ENCODE results near the gene SLC38A6.
"Not testable (repeated sequence)": the region's sequence is repeated elsewhere in the genome, so short reads cannot be mapped to it uniquely, and the experiment has no call there.

SLC38A6 gene

DNA sequence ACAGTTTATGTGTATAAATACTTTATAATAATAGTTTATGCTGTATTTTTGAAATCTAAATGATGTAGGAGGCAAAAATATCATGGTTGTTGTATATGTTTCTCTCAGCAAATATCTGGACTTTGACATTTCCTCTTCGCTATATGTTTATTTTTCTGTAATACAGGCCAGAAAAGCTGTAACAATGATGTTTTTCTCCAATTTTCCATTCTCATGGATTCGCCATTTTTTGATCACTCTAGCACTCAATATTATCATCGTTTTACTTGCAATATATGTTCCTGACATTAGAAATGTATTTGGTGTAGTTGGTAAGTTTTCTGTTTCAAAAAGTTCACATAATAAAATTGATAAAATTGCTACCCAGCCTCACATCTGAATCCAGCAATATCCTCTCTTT lies 70.6 kb downstream of the SLC38A6 start:
- no peak for DNase-seq (ENCODE audit: low read depth)

- DNase-seq (ENCODE audit: low read depth), result no peak
These were observed 82.4 kb downstream of the SLC38A6 start for GRCh38 chr14:61063461-61063860.

- DNase-seq (ENCODE audit: low read depth), result no peak
These were observed 83.2 kb downstream of the SLC38A6 start for GRCh38 chr14:61064210-61064609.

DNA sequence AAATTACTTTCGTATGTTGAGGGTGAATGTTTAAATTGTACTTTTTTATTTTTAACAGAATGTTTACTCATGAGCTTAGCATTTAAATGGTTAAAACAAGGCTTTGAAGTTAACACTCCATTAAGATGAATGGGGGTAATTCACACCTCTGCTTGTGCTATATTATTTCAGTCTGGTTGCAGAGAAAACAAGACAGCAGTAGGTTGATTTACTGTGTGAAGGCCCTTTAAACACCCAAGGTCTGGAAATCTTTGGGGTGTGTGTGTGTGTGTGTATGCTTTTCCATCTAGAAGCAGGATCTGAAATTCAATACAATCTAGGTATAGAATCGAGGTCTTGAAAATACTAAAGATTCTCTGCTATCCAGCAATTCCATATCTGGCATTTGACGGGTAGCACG lies 83.8 kb downstream of the SLC38A6 start:
- DNase-seq (ENCODE audit: low read depth), result no peak

GRCh38 chr14:61065656-61066055 lies 84.6 kb downstream of the SLC38A6 start:
- no peak for DNase-seq (ENCODE audit: low read depth)

GRCh38 chr14:61072442-61072841 lies 91.4 kb downstream of the SLC38A6 start:
- DNase-seq (ENCODE audit: low read depth), result not testable (repeated sequence)

DNA sequence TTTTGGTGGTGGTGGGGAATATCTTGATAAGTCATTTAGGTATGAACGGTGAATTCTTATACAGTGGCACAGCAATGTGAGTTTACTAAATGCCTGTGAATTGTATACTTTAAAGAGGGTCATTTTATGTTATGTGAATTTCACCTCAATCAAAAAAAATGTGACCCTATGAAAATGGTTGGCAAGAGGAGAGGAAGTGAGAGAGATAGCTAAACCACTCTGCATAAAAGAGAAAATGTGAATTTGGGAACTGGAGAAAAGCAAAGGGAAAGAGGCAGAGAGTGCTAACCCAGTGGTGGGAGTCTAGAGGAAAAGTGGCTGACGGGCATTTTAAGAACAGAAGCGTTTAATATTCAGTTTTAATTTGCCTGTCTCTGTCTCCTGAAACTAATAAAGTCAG lies 93.8 kb downstream of the SLC38A6 start:
- no peak for DNase-seq (ENCODE audit: low read depth)

GRCh38 chr14:61076556-61076955 lies 95.5 kb downstream of the SLC38A6 start:
- DNase-seq (ENCODE audit: low read depth), result no peak

- no peak for DNase-seq (ENCODE audit: low read depth)
These were observed 96.4 kb downstream of the SLC38A6 start for GRCh38 chr14:61077437-61077836.

GRCh38 chr14:61077951-61078720 lies 97.1 kb downstream of the SLC38A6 start:
- DNase-seq (ENCODE audit: low read depth), result no peak

- DNase-seq (ENCODE audit: low read depth), result no peak
These were observed 99.6 kb downstream of the SLC38A6 start for GRCh38 chr14:61080591-61081010.

GRCh38 chr14:61088081-61088480 lies 107.0 kb downstream of the SLC38A6 start:
- DNase-seq (ENCODE audit: low read depth), result no peak

GRCh38 chr14:61089126-61089750 lies 108.2 kb downstream of the SLC38A6 start:
- no peak for DNase-seq (ENCODE audit: low read depth)

GRCh38 chr14:61090432-61091216 lies 109.6 kb downstream of the SLC38A6 start:
- DNase-seq (ENCODE audit: low read depth), result no peak

DNA sequence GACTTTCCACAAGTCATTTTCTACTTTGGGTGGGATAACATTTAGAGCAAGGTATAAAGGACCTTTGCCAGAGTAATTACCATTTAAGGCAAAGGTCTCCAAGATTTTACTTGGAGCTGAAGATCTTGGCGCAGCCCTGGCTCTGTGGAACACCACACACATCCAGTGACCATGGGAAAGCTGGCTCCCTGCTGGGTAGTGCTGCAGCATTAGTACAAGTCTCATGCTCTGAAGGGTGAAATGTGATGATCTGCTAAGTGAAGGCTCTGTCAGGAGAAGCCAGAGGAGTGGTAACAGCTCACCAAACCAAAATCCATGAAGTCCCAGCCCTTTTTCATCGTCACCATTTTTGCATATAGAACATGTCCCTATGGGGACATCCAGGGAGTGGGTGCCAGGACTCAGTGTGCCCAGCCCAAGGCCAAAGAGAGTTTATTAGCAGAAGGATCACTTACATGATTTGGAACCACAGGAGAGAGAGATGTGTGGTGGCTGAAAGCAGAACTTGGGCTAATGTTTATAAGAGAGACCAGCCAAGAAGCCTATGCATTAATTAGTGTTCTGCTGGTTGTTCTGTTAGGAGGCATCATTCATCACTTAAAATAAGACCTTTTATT lies 110.7 kb downstream of the SLC38A6 start:
- no peak for DNase-seq (ENCODE audit: low read depth)

DNA sequence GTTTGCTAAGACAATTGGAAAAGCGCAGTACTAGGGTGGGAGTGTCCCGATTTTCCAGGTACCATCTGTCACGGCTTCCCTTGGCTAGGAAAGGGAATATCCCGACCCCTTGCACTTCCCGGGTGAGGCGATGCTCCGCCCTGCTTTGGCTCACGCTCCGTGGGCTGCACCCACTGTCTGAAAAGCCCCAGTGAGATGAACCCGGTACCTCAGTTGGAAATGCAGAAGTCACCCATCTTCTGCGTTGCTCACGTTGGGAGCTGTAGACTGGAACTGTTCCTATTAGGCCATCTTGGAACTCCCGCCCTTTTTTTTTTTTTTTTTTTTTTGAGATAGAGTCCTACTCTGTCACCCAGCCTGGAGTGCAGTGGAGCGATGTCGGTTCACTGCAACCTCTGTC lies 117.1 kb downstream of the SLC38A6 start:
- not testable (repeated sequence) for DNase-seq (ENCODE audit: low read depth)

DNA sequence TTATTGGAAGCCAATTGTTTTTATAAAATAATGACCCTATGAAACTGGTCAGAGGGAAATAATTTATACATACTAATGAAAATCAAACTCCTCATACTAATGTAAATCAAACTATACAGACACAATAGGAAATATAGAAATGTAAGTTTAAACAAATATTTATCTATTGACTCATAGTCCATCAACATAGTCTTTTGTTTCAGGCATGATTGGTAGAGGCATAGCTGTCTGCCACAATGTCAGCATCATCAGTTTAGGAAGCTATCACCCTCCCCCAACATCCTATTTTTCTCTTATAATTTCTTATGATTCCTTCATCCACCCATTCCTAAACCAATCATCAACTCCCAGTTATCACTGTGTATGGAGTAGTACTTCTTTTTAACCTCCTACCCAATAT lies 117.7 kb downstream of the SLC38A6 start:
- DNase-seq (ENCODE audit: low read depth), result no peak

GRCh38 chr14:61099216-61099835 lies 118.3 kb downstream of the SLC38A6 start:
- no peak for DNase-seq (ENCODE audit: low read depth)

GRCh38 chr14:61101803-61102548 lies 120.9 kb downstream of the SLC38A6 start:
- DNase-seq (ENCODE audit: low read depth), result no peak

All from stimulated activated CD4-positive, alpha-beta T cell treated with anti-CD3 and anti-CD28 coated beads, Interleukin-2, amount 100 ng/mL, for 4 hours (primary cell).